ENCODE data around the gene CD44.

CD44 gene

GRCh38 chr11:35214226-35214770 lies 75.3 kb downstream of the CD44 start:
- H3K4me3 ChIP-seq (ENCODE audit: low read depth, low read length): no peak overlapping the region
- in situ Hi-C loops (cut with HindIII; ENCODE audit: low sequenced_read_pairs): no loop called here
- no peak for DNase-seq (ENCODE audit: low read depth)
- no peak for TF ChIP-seq CTCF (IDR thresholded peaks at IDR 0.05; ENCODE audit: low read depth, low read length, missing control alignments)

- H3K4me3 ChIP-seq (ENCODE audit: low read depth, low read length): no peak overlapping the region
- TF ChIP-seq CTCF (IDR thresholded peaks at IDR 0.05; ENCODE audit: low read depth, low read length, missing control alignments): no peak
- in situ Hi-C loops (cut with HindIII; ENCODE audit: low sequenced_read_pairs): loop anchor here (5.0 kb wide), 1 partner anchor 48 kb away; no protein-coding TSS in a partner anchor
- peak; percentile 98 for DNase-seq (ENCODE audit: low read depth)
These were observed 75.8 kb downstream of the CD44 start for GRCh38 chr11:35214792-35215193.

GRCh38 chr11:35215945-35216344 lies 77.0 kb downstream of the CD44 start:
- no peak for DNase-seq (ENCODE audit: low read depth)
- in situ Hi-C loops (cut with HindIII; ENCODE audit: low sequenced_read_pairs): loop anchor here (5.0 kb wide), 1 partner anchor 46 kb away; no protein-coding TSS in a partner anchor
- no peak overlapping the region for H3K4me3 ChIP-seq (ENCODE audit: low read depth, low read length)
- no peak for TF ChIP-seq CTCF (IDR thresholded peaks at IDR 0.05; ENCODE audit: low read depth, low read length, missing control alignments)

GRCh38 chr11:35216962-35217678 lies 78.1 kb downstream of the CD44 start:
- H3K4me3 ChIP-seq (ENCODE audit: low read depth, low read length): no peak overlapping the region
- in situ Hi-C loops (cut with HindIII; ENCODE audit: low sequenced_read_pairs): loop anchor here (5.0 kb wide), 1 partner anchor 45 kb away; no protein-coding TSS in a partner anchor
- DNase-seq (ENCODE audit: low read depth): no peak
- no peak for TF ChIP-seq CTCF (IDR thresholded peaks at IDR 0.05; ENCODE audit: low read depth, low read length, missing control alignments)

- DNase-seq (ENCODE audit: low read depth): no peak
- in situ Hi-C loops (cut with HindIII; ENCODE audit: low sequenced_read_pairs): loop anchor here (5.0 kb wide), 1 partner anchor 43 kb away; no protein-coding TSS in a partner anchor
- H3K4me3 ChIP-seq (ENCODE audit: low read depth, low read length): no peak overlapping the region
- TF ChIP-seq CTCF (IDR thresholded peaks at IDR 0.05; ENCODE audit: low read depth, low read length, missing control alignments): no peak
These were observed 80.0 kb downstream of the CD44 start for GRCh38 chr11:35218956-35219355.

- peak; percentile 32 for DNase-seq (ENCODE audit: low read depth)
- no peak for TF ChIP-seq CTCF (IDR thresholded peaks at IDR 0.05; ENCODE audit: low read depth, low read length, missing control alignments)
- H3K4me3 ChIP-seq (ENCODE audit: low read depth, low read length): no peak overlapping the region
- in situ Hi-C loops (cut with HindIII; ENCODE audit: low sequenced_read_pairs): no loop called here
These were observed 84.4 kb downstream of the CD44 start for GRCh38 chr11:35223371-35223796.

Data from astrocyte of the cerebellum (primary cell).